HUDEP-2 (cell line): ENCODE measurements around the gene CYP2C18.
"Not testable (repeated sequence)": the region's sequence is repeated elsewhere in the genome, so short reads cannot be mapped to it uniquely, and the experiment has no call there.

Experiments used
- DNase-seq, 76 experiments: peaks; one replicate each; lab custom pipeline; 2025; ENCODE audit not compliant: unreplicated experiment in 76 of 76; lab: John Stamatoyannopoulos, UW

The CYP2C18 gene

GRCh38 chr10:94683214-94684054 lies at the start of gene CYP2C18:
CYP2C18 (plus strand) TSS chr10:94683729; CDS start chr10:94683820, 91 bp downstream.
- DNase-seq = no peak

GRCh38 chr10:94638097-94638496 lies 45.4 kb upstream of the CYP2C18 start:
- DNase-seq = not testable (repeated sequence)

GRCh38 chr10:94639902-94640301 lies 43.6 kb upstream of the CYP2C18 start:
- no peak for DNase-seq

- no peak for DNase-seq
These were observed 43.0 kb upstream of the CYP2C18 start for GRCh38 chr10:94640562-94640961.

GRCh38 chr10:94641480-94641879 lies 42.0 kb upstream of the CYP2C18 start:
- no peak for DNase-seq

- no peak for DNase-seq
These were observed 39.2 kb upstream of the CYP2C18 start for GRCh38 chr10:94644352-94644751.

GRCh38 chr10:94645285-94645684 lies 38.2 kb upstream of the CYP2C18 start:
- no peak for DNase-seq

- DNase-seq = not testable (repeated sequence)
These were observed 28.3 kb upstream of the CYP2C18 start for GRCh38 chr10:94655201-94655600.

GRCh38 chr10:94663061-94663460 lies 20.5 kb upstream of the CYP2C18 start:
- DNase-seq = not testable (repeated sequence)

GRCh38 chr10:94666391-94667102 lies 17.0 kb upstream of the CYP2C18 start:
- no peak for DNase-seq

GRCh38 chr10:94673614-94674321 lies 9.8 kb upstream of the CYP2C18 start:
- DNase-seq = no peak

- no peak for DNase-seq
These were observed 7.0 kb upstream of the CYP2C18 start for GRCh38 chr10:94676496-94676895.

GRCh38 chr10:94677691-94678090 lies 5.8 kb upstream of the CYP2C18 start:
- no peak for DNase-seq

- DNase-seq = no peak
These were observed 5.1 kb upstream of the CYP2C18 start for GRCh38 chr10:94678475-94678874.

- DNase-seq = no peak
These were observed 3.0 kb upstream of the CYP2C18 start for GRCh38 chr10:94680544-94680943.

GRCh38 chr10:94682636-94683035 lies 893 bp upstream of the CYP2C18 start:
- DNase-seq = not testable (repeated sequence)

- no peak for DNase-seq
These were observed 4.2 kb downstream of the CYP2C18 start for GRCh38 chr10:94687625-94688248.

GRCh38 chr10:94706089-94706488 lies 22.6 kb downstream of the CYP2C18 start:
- no peak for DNase-seq

- no peak for DNase-seq
These were observed 27.0 kb downstream of the CYP2C18 start for GRCh38 chr10:94710578-94710977.

GRCh38 chr10:94725871-94726270 lies 42.3 kb downstream of the CYP2C18 start:
- DNase-seq = no peak

GRCh38 chr10:94735197-94735596 lies 51.7 kb downstream of the CYP2C18 start:
- DNase-seq = no peak
